HepG2 (cell line): ENCODE data around the gene SLC13A5. TPM values are rescaled to one million over a fixed set of nuclear protein-coding genes. Genes with fewer than 3 reads are reported as not detected.

Source experiments
- EEA1 ChIP-seq: sonication (generic); formaldehyde crosslinking; IDR thresholded peaks from 2 replicates; pipeline ENCODE4 v1.5.1; 2020; ENCODE audit warnings: mild to moderate bottlenecking, missing genetic modification reagents, borderline replicate concordance
- FOSL2 ChIP-seq: sonication (generic); formaldehyde crosslinking; IDR thresholded peaks from 2 replicates; pipeline ENCODE4 v1.4.0; 2020; ENCODE audit warnings: missing genetic modification reagents
- HCFC1 ChIP-seq: fragments of 150-350 bp; IDR thresholded peaks from 2 replicates; pipeline ENCODE4 v1.6.1; 2014; ENCODE audit warnings: low read depth, low read length
- HNRNPL ChIP-seq: fragments of 200-400 bp; formaldehyde crosslinking; IDR thresholded peaks from 2 replicates; pipeline ENCODE4 v1.6.1; 2017; ENCODE audit warnings: mild to moderate bottlenecking, low read depth, low read length
- KDM5A ChIP-seq: fragments of 200-600 bp; sonication (generic); IDR thresholded peaks from 2 replicates; pipeline ENCODE4 v1.7.0; 2018; ENCODE audit warnings: antibody characterized with exemption, mild to moderate bottlenecking, low read length, borderline replicate concordance
- MAX ChIP-seq: IDR thresholded peaks from 2 replicates; pipeline ENCODE4 v1.6.1; 2012; ENCODE audit warnings: inconsistent platforms
- RCOR2 ChIP-seq: IDR thresholded peaks from 2 replicates; pipeline ENCODE4 v1.6.1; 2016; ENCODE audit warnings: missing biosample characterization, missing genetic modification reagents
- TRIM24 ChIP-seq: sonication (generic); formaldehyde crosslinking; IDR thresholded peaks from 2 replicates; pipeline ENCODE4 v1.8.0; 2022; ENCODE audit warnings: mild to moderate bottlenecking, missing genetic modification reagents
- ZKSCAN1 ChIP-seq: fragments of 150-350 bp; IDR thresholded peaks from 2 replicates; pipeline ENCODE4 v1.6.1; 2014; ENCODE audit warnings: low read length
- ZNF207 ChIP-seq: fragments of 450-650 bp; IDR thresholded peaks from 2 replicates; pipeline ENCODE4 v1.6.1; 2016; ENCODE audit warnings: antibody characterized with exemption, borderline replicate concordance
- ZNF484 ChIP-seq: sonication (generic); formaldehyde crosslinking; IDR thresholded peaks from 2 replicates; pipeline ENCODE4 v1.5.1; 2020; ENCODE audit warnings: mild to moderate bottlenecking, low read depth, missing genetic modification reagents, borderline replicate concordance
- ZNF777 ChIP-seq: sonication (generic); formaldehyde crosslinking; IDR thresholded peaks from 2 replicates; pipeline ENCODE4 v1.4.0; 2020; ENCODE audit warnings: missing genetic modification reagents
- ZSCAN12 ChIP-seq: sonication (generic); formaldehyde crosslinking; IDR thresholded peaks from 2 replicates; pipeline ENCODE4 v1.9.0; 2021; ENCODE audit warnings: mild to moderate bottlenecking, missing genetic modification reagents
- ZSCAN21 ChIP-seq: sonication (generic); formaldehyde crosslinking; IDR thresholded peaks from 2 replicates; pipeline ENCODE4 v1.8.0; 2022; ENCODE audit warnings: mild to moderate bottlenecking, missing genetic modification reagents, moderate library complexity, borderline replicate concordance
- polyA plus RNA-seq, 8 experiments: library from polyadenylated mRNA; depleted of rRNA in 3 of 8; stranded (reverse) in 7 of 8; unstranded in 1 of 8; fragments of >200 nt; fragmentation: Illumina TruSeq in 4 of 8; extraction: Trizol in 4 of 8; gene quantifications; 2 replicates each; pipeline versions ENCODE4 v1.2.1 to v1.2.3, GENCODE V29; 2011 to 2016; ENCODE audit warnings: low read depth in 4 of 8, missing spikeins in 1 of 8, mixed read lengths in 1 of 8; ENCODE audit not compliant: insufficient read depth in 1 of 8
- total RNA-seq, 5 experiments: library from RNA; depleted of rRNA; stranded (reverse); fragments of >200 nt; fragmentation: Illumina TruSeq; extraction: Trizol; gene quantifications; 2 replicates each; pipeline ENCODE4 v1.2.3, GENCODE V29; 2016; ENCODE audit warnings: low read depth in 1 of 5
- TF ChIP-seq, protein P1 (sequence below): sonication (generic); formaldehyde crosslinking; IDR thresholded peaks from 2 replicates; pipeline ENCODE4 v1.4.0; 2020; ENCODE audit warnings: low read depth, missing genetic modification reagents
- TF ChIP-seq, protein P2 (sequence below), 2 experiments: fragments of 450-650 bp in 1 of 2; sonication (generic) in 1 of 2; formaldehyde crosslinking; IDR thresholded peaks; 2 replicates each; pipeline versions ENCODE4 v1.5.0 to v1.8.0; 2020 to 2022; ENCODE audit warnings: mild to moderate bottlenecking in 1 of 2, missing genetic modification reagents in 1 of 2
- TF ChIP-seq, protein P3 (sequence below): sonication (generic); formaldehyde crosslinking; IDR thresholded peaks from 2 replicates; pipeline ENCODE4 v1.4.0; 2020; ENCODE audit warnings: missing genetic modification reagents
- TF ChIP-seq, protein P4 (sequence below): sonication (generic); formaldehyde crosslinking; IDR thresholded peaks from 2 replicates; pipeline ENCODE4 v1.4.0; 2020; ENCODE audit warnings: missing genetic modification reagents

SLC13A5 gene
- total and polyA plus RNA-seq, 2 of the 13 experiments (the other 11 are each of a cell fraction or from before 2014, with no cell fraction given) = 42.8 to 310 TPM

- TF ChIP-seq, protein P1, sequence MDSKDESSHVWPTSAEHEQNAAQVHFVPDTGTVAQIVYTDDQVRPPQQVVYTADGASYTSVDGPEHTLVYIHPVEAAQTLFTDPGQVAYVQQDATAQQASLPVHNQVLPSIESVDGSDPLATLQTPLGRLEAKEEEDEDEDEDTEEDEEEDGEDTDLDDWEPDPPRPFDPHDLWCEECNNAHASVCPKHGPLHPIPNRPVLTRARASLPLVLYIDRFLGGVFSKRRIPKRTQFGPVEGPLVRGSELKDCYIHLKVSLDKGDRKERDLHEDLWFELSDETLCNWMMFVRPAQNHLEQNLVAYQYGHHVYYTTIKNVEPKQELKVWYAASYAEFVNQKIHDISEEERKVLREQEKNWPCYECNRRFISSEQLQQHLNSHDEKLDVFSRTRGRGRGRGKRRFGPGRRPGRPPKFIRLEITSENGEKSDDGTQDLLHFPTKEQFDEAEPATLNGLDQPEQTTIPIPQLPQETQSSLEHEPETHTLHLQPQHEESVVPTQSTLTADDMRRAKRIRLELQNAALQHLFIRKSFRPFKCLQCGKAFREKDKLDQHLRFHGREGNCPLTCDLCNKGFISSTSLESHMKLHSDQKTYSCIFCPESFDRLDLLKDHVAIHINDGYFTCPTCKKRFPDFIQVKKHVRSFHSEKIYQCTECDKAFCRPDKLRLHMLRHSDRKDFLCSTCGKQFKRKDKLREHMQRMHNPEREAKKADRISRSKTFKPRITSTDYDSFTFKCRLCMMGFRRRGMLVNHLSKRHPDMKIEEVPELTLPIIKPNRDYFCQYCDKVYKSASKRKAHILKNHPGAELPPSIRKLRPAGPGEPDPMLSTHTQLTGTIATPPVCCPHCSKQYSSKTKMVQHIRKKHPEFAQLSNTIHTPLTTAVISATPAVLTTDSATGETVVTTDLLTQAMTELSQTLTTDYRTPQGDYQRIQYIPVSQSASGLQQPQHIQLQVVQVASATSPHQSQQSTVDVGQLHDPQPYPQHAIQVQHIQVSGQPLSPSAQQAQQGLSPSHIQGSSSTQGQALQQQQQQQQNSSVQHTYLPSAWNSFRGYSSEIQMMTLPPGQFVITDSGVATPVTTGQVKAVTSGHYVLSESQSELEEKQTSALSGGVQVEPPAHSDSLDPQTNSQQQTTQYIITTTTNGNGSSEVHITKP (CRISPR knock-in tag) = no peak; the same call in 1 of the 2 replicates
- TF ChIP-seq ZNF484 (CRISPR knock-in tag) = peak; percentile 94; the same call in 1 of the 2 replicates
- TF ChIP-seq ZNF207 = no peak
- no peak for TF ChIP-seq HCFC1
- TF ChIP-seq, protein P2, sequence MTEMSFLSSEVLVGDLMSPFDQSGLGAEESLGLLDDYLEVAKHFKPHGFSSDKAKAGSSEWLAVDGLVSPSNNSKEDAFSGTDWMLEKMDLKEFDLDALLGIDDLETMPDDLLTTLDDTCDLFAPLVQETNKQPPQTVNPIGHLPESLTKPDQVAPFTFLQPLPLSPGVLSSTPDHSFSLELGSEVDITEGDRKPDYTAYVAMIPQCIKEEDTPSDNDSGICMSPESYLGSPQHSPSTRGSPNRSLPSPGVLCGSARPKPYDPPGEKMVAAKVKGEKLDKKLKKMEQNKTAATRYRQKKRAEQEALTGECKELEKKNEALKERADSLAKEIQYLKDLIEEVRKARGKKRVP (CRISPR knock-in tag; IDR thresholded peaks at IDR 0.05) = peak in 1 of 2 experiments; percentile 63; a peak in 2 of 4 replicates
- no peak for TF ChIP-seq KDM5A
- TF ChIP-seq RCOR2 (CRISPR knock-in tag) = 0 out of 2 replicates have a peak, but pooled peaks have one; percentile 38
- peak; percentile 93 for TF ChIP-seq ZSCAN21 (CRISPR knock-in tag)
- TF ChIP-seq, protein P3, sequence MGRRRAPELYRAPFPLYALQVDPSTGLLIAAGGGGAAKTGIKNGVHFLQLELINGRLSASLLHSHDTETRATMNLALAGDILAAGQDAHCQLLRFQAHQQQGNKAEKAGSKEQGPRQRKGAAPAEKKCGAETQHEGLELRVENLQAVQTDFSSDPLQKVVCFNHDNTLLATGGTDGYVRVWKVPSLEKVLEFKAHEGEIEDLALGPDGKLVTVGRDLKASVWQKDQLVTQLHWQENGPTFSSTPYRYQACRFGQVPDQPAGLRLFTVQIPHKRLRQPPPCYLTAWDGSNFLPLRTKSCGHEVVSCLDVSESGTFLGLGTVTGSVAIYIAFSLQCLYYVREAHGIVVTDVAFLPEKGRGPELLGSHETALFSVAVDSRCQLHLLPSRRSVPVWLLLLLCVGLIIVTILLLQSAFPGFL (CRISPR knock-in tag) = peak; percentile 96
- TF ChIP-seq ZKSCAN1 = no peak
- TF ChIP-seq TRIM24 (CRISPR knock-in tag) = no peak
- no peak for TF ChIP-seq HNRNPL
- TF ChIP-seq FOSL2 = no peak
- TF ChIP-seq EEA1 = peak; percentile 91; the same call in 1 of the 2 replicates
- TF ChIP-seq MAX = peak; percentile 99
- peak; percentile 92 for TF ChIP-seq ZNF777 (CRISPR knock-in tag)
- TF ChIP-seq, protein P4, sequence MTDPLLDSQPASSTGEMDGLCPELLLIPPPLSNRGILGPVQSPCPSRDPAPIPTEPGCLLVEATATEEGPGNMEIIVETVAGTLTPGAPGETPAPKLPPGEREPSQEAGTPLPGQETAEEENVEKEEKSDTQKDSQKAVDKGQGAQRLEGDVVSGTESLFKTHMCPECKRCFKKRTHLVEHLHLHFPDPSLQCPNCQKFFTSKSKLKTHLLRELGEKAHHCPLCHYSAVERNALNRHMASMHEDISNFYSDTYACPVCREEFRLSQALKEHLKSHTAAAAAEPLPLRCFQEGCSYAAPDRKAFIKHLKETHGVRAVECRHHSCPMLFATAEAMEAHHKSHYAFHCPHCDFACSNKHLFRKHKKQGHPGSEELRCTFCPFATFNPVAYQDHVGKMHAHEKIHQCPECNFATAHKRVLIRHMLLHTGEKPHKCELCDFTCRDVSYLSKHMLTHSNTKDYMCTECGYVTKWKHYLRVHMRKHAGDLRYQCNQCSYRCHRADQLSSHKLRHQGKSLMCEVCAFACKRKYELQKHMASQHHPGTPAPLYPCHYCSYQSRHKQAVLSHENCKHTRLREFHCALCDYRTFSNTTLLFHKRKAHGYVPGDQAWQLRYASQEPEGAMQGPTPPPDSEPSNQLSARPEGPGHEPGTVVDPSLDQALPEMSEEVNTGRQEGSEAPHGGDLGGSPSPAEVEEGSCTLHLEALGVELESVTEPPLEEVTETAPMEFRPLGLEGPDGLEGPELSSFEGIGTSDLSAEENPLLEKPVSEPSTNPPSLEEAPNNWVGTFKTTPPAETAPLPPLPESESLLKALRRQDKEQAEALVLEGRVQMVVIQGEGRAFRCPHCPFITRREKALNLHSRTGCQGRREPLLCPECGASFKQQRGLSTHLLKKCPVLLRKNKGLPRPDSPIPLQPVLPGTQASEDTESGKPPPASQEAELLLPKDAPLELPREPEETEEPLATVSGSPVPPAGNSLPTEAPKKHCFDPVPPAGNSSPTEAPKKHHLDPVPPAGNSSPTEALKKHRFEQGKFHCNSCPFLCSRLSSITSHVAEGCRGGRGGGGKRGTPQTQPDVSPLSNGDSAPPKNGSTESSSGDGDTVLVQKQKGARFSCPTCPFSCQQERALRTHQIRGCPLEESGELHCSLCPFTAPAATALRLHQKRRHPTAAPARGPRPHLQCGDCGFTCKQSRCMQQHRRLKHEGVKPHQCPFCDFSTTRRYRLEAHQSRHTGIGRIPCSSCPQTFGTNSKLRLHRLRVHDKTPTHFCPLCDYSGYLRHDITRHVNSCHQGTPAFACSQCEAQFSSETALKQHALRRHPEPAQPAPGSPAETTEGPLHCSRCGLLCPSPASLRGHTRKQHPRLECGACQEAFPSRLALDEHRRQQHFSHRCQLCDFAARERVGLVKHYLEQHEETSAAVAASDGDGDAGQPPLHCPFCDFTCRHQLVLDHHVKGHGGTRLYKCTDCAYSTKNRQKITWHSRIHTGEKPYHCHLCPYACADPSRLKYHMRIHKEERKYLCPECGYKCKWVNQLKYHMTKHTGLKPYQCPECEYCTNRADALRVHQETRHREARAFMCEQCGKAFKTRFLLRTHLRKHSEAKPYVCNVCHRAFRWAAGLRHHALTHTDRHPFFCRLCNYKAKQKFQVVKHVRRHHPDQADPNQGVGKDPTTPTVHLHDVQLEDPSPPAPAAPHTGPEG = peak; percentile 95
- peak; percentile 92 for TF ChIP-seq ZSCAN12 (CRISPR knock-in tag)
Measured at GRCh38 chr17:6651919-6652452, 61.2 kb downstream of the SLC13A5 start (continued).
